Prostate gland (tissue), 2 donors: ENCODE results near the gene LZTR1.
A peak's percentile ranks its signal among the peaks of the same experiment; 100 is the strongest.

Source experiments
- POLR2A ChIP-seq: fragments of 450-650 bp; IDR thresholded peaks from one replicate; pipeline ENCODE4 v1.6.1; 2016; ENCODE audit warnings: antibody characterized with exemption, mild to moderate bottlenecking
- POLR2AphosphoS5 ChIP-seq: sonication (generic); formaldehyde crosslinking; IDR thresholded peaks from one replicate; pipeline ENCODE4 v1.6.1; 2017; ENCODE audit warnings: antibody characterized with exemption
- TF ChIP-seq, protein P1 (sequence below), 4 experiments: fragments of 200-600 bp in 2 of 4; fragments of 450-650 bp in 2 of 4; sonication (generic) in 2 of 4; IDR thresholded peaks; 1 replicate in 3 of 4; 2 replicates in 1 of 4; pipeline ENCODE4 v1.5.1; 2016 to 2019; ENCODE audit warnings: antibody characterized with exemption in 4 of 4, mild to moderate bottlenecking in 2 of 4, moderate library complexity in 2 of 4

DNA sequence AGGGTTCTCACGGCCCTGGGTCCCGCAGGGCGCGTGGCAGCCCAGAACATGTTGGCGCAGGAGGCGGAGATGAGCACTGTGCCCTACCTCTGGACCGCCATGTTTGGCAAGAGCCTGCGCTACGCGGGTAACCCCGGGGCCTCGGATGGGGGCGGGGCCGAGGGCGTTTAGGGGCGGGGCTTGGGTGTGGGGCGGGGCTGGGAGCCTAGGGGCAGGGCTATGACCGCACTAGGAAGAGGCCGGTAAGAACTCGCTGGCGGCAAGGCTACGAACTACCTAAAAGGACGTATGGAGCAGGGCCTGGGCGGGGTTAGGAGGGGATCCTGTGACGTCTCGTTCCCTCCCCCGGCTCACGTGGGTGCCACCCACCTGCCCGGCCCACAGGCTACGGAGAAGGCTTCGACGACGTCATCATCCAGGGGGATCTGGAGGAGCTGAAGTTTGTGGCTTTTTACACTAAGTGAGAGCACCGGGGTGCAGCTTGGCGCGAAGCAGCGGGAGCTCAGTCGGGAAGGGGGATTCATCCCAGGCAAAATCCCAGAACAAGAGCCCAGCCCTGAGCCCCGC, 2.8 kb upstream of the LZTR1 start:
- TF ChIP-seq, protein P1, sequence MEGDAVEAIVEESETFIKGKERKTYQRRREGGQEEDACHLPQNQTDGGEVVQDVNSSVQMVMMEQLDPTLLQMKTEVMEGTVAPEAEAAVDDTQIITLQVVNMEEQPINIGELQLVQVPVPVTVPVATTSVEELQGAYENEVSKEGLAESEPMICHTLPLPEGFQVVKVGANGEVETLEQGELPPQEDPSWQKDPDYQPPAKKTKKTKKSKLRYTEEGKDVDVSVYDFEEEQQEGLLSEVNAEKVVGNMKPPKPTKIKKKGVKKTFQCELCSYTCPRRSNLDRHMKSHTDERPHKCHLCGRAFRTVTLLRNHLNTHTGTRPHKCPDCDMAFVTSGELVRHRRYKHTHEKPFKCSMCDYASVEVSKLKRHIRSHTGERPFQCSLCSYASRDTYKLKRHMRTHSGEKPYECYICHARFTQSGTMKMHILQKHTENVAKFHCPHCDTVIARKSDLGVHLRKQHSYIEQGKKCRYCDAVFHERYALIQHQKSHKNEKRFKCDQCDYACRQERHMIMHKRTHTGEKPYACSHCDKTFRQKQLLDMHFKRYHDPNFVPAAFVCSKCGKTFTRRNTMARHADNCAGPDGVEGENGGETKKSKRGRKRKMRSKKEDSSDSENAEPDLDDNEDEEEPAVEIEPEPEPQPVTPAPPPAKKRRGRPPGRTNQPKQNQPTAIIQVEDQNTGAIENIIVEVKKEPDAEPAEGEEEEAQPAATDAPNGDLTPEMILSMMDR (IDR thresholded peaks at IDR 0.05): no peak
- TF ChIP-seq POLR2AphosphoS5 (peak; percentile 60), POLR2A (no peak)
